Fibroblast of the aortic adventitia (primary cell): ENCODE data around the gene SEC63. TPM values are rescaled to one million over a fixed set of nuclear protein-coding genes. Genes with fewer than 3 reads are reported as not detected.

Experiments
- DNase-seq: peaks from one replicate; pipeline ENCODE4 v3.0.0-alpha.2; 2010; ENCODE audit warnings: low read depth
- H3K4me3 ChIP-seq: 2 replicates; pipeline ENCODE4 v1.5.1; 2011; ENCODE audit warnings: low read depth, mild to moderate bottlenecking, control low read depth, low read length, moderate library complexity
- total RNA-seq: library from RNA; depleted of rRNA; stranded (reverse); fragments of >200 nt; gene quantifications from 2 replicates; pipeline ENCODE4 v1.2.3, GENCODE V29; 2012; ENCODE audit warnings: low replicate concordance
- TF ChIP-seq, protein P1 (sequence below): IDR thresholded peaks from 2 replicates; pipeline ENCODE4 v1.5.1; 2011; ENCODE audit warnings: mild to moderate bottlenecking, low read length, control low read depth, inconsistent platforms; ENCODE audit not compliant: insufficient read depth

The SEC63 gene
- total RNA-seq, 1 donor = 49.5 TPM

DNA sequence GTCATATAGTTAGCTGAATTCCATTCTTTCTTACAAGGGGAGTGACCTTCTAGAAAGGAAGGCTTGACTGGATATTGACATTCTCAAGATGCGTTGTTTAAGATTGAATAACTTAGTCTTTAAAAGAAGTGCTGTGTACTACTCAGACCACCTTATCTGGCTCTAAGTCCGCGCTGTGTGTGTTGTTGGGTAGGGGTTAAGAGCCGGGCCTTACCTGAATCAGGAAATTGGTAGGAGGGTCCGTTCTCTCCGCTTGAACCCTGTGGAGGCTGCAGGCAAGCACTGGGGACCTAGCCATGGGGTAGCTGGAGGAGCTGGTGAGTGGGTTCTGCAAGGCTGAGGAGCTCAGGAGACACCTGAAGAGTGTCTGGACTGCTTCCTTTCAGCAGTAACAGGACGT is 124.9 kb downstream of the SEC63 start:
- TF ChIP-seq, protein P1, sequence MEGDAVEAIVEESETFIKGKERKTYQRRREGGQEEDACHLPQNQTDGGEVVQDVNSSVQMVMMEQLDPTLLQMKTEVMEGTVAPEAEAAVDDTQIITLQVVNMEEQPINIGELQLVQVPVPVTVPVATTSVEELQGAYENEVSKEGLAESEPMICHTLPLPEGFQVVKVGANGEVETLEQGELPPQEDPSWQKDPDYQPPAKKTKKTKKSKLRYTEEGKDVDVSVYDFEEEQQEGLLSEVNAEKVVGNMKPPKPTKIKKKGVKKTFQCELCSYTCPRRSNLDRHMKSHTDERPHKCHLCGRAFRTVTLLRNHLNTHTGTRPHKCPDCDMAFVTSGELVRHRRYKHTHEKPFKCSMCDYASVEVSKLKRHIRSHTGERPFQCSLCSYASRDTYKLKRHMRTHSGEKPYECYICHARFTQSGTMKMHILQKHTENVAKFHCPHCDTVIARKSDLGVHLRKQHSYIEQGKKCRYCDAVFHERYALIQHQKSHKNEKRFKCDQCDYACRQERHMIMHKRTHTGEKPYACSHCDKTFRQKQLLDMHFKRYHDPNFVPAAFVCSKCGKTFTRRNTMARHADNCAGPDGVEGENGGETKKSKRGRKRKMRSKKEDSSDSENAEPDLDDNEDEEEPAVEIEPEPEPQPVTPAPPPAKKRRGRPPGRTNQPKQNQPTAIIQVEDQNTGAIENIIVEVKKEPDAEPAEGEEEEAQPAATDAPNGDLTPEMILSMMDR = no peak
- no peak overlapping the region for H3K4me3 ChIP-seq
- DNase-seq = no peak

DNA sequence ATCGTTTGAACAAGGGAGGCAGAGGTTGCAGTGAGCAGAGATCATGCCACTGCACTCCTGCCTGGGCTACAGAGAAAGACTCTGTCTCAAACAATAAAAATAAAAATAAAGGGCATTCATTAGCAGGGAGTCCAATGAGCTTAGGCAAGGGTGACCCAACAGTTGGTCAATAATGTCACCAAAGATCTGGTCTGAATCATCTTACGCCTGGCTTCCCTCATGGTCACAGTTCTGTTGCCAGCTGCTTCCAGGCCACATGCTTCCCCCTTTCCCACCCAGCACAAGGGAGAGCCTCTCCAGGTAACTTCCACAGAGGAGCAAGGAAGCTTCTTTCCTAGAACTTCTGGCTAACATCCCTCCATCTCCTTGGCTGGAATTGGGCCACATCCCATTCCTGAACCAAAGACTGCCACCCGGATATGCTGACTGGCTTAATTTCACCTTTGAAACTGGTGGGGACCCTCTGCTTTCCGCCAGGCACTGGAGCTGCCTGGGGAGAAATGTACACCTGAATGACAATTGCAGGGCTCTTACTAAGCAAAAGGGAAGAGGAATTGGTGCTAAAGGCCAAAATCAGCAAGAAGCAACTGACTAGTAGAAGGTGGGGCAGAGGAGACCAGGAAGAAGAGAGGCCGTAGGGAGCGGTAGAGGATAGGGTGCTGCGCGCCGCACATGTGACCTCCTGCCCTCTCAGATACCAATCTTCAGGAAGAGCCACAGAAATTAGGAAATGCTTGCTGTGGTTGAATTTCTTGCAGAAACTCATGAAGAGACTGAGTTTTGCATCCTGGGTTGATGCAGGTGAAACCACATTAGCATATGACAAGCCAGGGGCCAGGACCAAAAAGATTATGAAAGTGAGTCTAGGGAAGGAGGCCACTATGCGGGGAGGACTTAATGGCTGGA is 125.6 kb downstream of the SEC63 start:
- no peak for DNase-seq
- H3K4me3 ChIP-seq = no peak overlapping the region
- TF ChIP-seq, protein P1 = no peak

- no peak for DNase-seq
- TF ChIP-seq, protein P1 = no peak
- no peak overlapping the region for H3K4me3 ChIP-seq
Observed at GRCh38 chr6:107830060-107830459, 127.9 kb downstream of the SEC63 start.

DNA sequence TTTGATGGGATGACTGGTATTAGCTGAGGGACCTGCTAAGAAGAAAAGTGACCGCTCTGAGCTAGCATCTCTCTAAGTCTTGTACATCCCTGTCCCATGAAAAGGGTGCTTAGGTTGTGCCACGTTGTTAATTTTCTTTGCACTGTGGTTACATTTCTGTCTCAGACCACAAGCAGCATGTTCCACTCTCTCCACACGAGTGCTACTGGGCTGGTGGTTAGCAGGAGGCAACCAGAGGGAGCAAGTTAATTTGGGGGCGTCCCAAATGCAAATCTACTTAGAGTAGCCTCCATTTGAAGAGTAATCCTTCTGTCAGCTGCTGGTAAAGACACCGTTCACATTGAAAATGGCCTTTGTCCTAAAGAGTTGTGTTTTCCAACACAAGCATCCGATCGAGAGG is 130.5 kb downstream of the SEC63 start:
- TF ChIP-seq, protein P1 = no peak
- no peak overlapping the region for H3K4me3 ChIP-seq
- DNase-seq = no peak

- H3K4me3 ChIP-seq = no peak overlapping the region
- DNase-seq = no peak
- TF ChIP-seq, protein P1 = no peak
Observed at GRCh38 chr6:107823047-107823557, 134.9 kb downstream of the SEC63 start.

DNA sequence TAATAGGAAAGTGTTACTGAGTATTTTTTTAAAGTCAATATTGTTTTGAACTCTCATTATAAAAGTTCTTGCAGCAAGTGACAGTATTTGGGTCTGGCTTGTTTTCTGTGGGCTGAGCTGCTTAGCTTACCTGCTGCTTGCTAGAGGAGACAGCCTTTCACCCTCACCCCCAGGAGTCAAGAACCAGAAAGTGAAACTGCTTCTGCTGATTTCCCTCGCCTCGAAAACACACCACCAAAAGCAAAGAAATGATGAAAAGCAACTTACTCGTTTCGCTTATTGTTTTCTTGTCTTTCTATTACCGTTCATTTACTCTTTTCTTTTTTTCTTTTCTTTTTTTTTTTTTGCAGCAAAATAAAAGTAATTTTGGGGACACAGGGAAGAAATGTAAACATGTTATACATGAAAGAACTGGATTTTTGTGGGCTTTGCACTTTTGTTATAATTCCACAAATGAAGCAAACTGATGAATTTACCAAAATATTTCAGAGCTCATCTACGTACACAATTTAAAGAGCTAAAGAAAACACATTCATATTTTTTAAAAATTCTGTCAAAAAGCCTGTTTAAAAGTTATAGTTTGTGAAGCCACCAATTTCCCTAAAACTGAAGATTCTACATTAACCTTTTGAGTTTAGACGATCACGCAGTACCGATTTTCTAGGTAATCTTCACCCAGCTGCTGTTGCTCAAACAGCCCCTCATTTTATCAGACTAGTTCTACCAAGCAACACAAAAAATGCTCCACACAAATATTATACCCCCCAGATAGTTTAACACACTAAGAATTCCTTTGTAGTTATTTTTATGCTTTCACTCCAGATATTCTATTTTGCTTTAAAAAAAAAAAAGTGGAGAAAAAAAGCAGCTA is 135.6 kb downstream of the SEC63 start:
- no peak for DNase-seq
- no peak overlapping the region for H3K4me3 ChIP-seq
- TF ChIP-seq, protein P1 = no peak
